Panc1 (cell line): ENCODE data around the gene THUMPD3. TPM values are rescaled to one million over a fixed set of nuclear protein-coding genes. Genes with fewer than 3 reads are reported as not detected.

Source experiments
- ATAC-seq: fragments of 200-7000 bp; cut with Tn5 transposase; 2 replicates; pipeline ENCODE4 v1.9.1; 2020; ENCODE audit warnings: mild to moderate bottlenecking, moderate library complexity
- BruUV-seq: library from RNA; stranded (reverse); fragments of 400-500 nt; replicated peaks from 2 replicates; lab custom pipeline; 2021; lab: Mats Ljungman, UMichigan
- CTCF ChIA-PET: fragments of 300-600 bp; sonication (Branson Sonifier 250); formaldehyde crosslinking; loops from one replicate; lab custom pipeline; 2022; ENCODE audit warnings: antibody characterized with exemption; lab: Charles Lee
- POLR2A ChIA-PET: fragments of 300-600 bp; sonication (Branson Sonifier 250); formaldehyde crosslinking; loops from one replicate; lab custom pipeline; 2022; ENCODE audit warnings: antibody characterized with exemption; lab: Charles Lee
- DNase-seq: peaks from one replicate; pipeline ENCODE4 v3.0.0-alpha.2; 2010; ENCODE audit warnings: low read depth, low spot score
- H3K27ac ChIP-seq: 2 replicates; pipeline ENCODE4 v1.5.1; 2011; ENCODE audit warnings: mild to moderate bottlenecking, low read length, inconsistent platforms
- H3K27me3 ChIP-seq: fragments of 200-500 bp; sonication (Bioruptor generic); 2 replicates; pipeline ENCODE4 v1.6.0; 2014; ENCODE audit warnings: low read length, inconsistent platforms; ENCODE audit not compliant: control insufficient read depth, insufficient read depth
- H3K36me3 ChIP-seq: fragments of 200-500 bp; sonication (Bioruptor generic); 2 replicates; pipeline ENCODE4 v1.5.1; 2014; ENCODE audit warnings: inconsistent platforms, mild to moderate bottlenecking, low read length, moderate library complexity; ENCODE audit not compliant: control insufficient read depth, insufficient read depth
- H3K4me1 ChIP-seq: 2 replicates; pipeline ENCODE4 v1.5.1; 2011; ENCODE audit warnings: inconsistent platforms, mild to moderate bottlenecking, low read length, moderate library complexity; ENCODE audit not compliant: control insufficient read depth, insufficient read depth
- H3K4me3 ChIP-seq, 2 experiments: 2 replicates each; pipeline ENCODE4 v1.5.1; 2011 to 2012; ENCODE audit warnings: low read depth in 2 of 2, low read length in 2 of 2, mild to moderate bottlenecking in 2 of 2, inconsistent platforms in 1 of 2, moderate library complexity in 1 of 2
- H3K9me3 ChIP-seq: fragments of 200-500 bp; sonication (Bioruptor generic); 2 replicates; pipeline ENCODE4 v1.5.1; 2014; ENCODE audit warnings: low read depth, mild to moderate bottlenecking, inconsistent platforms, low read length, moderate library complexity; ENCODE audit not compliant: control insufficient read depth, insufficient read depth
- CTCF ChIP-seq: fragments of 450-650 bp; IDR thresholded peaks from 2 replicates; pipeline ENCODE4 v1.5.1; 2017; ENCODE audit warnings: mild to moderate bottlenecking
- POLR2AphosphoS5 ChIP-seq: IDR thresholded peaks from 2 replicates; pipeline ENCODE4 v1.6.1; 2012; ENCODE audit warnings: mild to moderate bottlenecking, low read depth, low read length, moderate library complexity
- REST ChIP-seq, 2 experiments: IDR thresholded peaks; 2 replicates each; pipeline ENCODE4 v1.6.1; 2011 to 2012; ENCODE audit warnings: low read depth in 2 of 2, control low read depth in 1 of 2, low read length in 1 of 2, mild to moderate bottlenecking in 1 of 2, moderate library complexity in 1 of 2; ENCODE audit not compliant: insufficient read depth in 1 of 2
- SIN3A ChIP-seq: IDR thresholded peaks from 2 replicates; pipeline ENCODE4 v1.6.1; 2012; ENCODE audit warnings: low read depth, mild to moderate bottlenecking, low read length, moderate library complexity, borderline replicate concordance; ENCODE audit not compliant: insufficient read depth
- TCF7L2 ChIP-seq: IDR thresholded peaks from 2 replicates; pipeline ENCODE4 v1.6.1; 2011; ENCODE audit warnings: mild to moderate bottlenecking, low read depth, low read length, inconsistent platforms
- in situ Hi-C: cut with HindIII; loops from 2 replicates; pipeline ENCODE4 v1.10.0; 2016; ENCODE audit warnings: low sequenced_read_pairs, low pct_unique_long_range_greater_than_20kb
- intact Hi-C: fragments of 100-400 bp; cut with micrococcal nuclease; formaldehyde crosslinking; loops from one replicate; pipeline ENCODE4 v1.10.0; 2022; ENCODE audit not compliant: unreplicated experiment
- total RNA-seq: library from RNA; stranded (reverse); gene quantifications from one replicate; pipeline ENCODE4 v1.2.1, GENCODE V29; 2021; ENCODE audit not compliant: unreplicated experiment

THUMPD3 gene
- total RNA-seq, 1 experiment from 2014 or later: 43.5 TPM

- ATAC-seq: no peak
- no TSS peak for BruUV-seq
- Histone ChIP-seq H3K27ac (peak overlapping the region; percentile 65), H3K36me3 (peaks cover 4% of the 10 kb centered on the region; the same call in 1 of the 2 replicates), H3K4me3 (no peak overlapping the region), H3K4me1 (peaks cover 54% of the 10 kb centered on the region), H3K27me3 (no peaks in the 10 kb centered on the region), H3K9me3 (no peaks in the 10 kb centered on the region)
- intact Hi-C loops (no loop called here), in situ Hi-C loops (no loop called here)
- ChIA-PET POLR2A (interaction anchor here (0.6 kb wide), 1 partner anchor 14 kb away, joined by 3 read pairs; no protein-coding TSS in a partner anchor), CTCF (interaction anchor here (1.0 kb wide), 1 partner anchor 10 kb away, joined by 3 read pairs; no protein-coding TSS in a partner anchor)
- no peak for DNase-seq
- TF ChIP-seq CTCF (no peak), POLR2AphosphoS5 (no peak), SIN3A (no peak), REST (IDR thresholded peaks at IDR 0.05; ENCODE audit: insufficient read depth in 1 of 2, low read depth in 2 of 2, low read length in 1 of 2) (no peak), TCF7L2 (no peak)
Observed at GRCh38 chr3:9403463-9403862, 40.6 kb downstream of the THUMPD3 start.

- intact Hi-C loops (no loop called here), in situ Hi-C loops (no loop called here)
- ChIA-PET POLR2A (interaction anchor here (1.2 kb wide), 1 partner anchor 42 kb away, joined by 3 read pairs; the partner anchor contains the start of gene THUMPD3), CTCF (no interaction called here)
- TF ChIP-seq REST (IDR thresholded peaks at IDR 0.05; ENCODE audit: insufficient read depth in 1 of 2, low read depth in 2 of 2, low read length in 1 of 2) (no peak), SIN3A (no peak), CTCF (0 out of 2 replicates have a peak, but pooled peaks have one; percentile 8), POLR2AphosphoS5 (no peak), TCF7L2 (no peak)
- BruUV-seq: no TSS peak
- Histone ChIP-seq H3K36me3 (no peaks in the 10 kb centered on the region), H3K27me3 (no peaks in the 10 kb centered on the region), H3K27ac (peak overlapping the region; percentile 39; the same call in 1 of the 2 replicates), H3K4me1 (peaks cover 52% of the 10 kb centered on the region), H3K9me3 (no peaks in the 10 kb centered on the region), H3K4me3 (no peak overlapping the region)
- ATAC-seq: no peak
- DNase-seq: no peak
Observed at GRCh38 chr3:9404680-9405079, 41.8 kb downstream of the THUMPD3 start.
